Measurements from ENCODE around the gene TMED6.

GRCh38 chr16:69378036-69378435 lies 26.4 kb upstream of the TMED6 start:
- TF ChIP-seq EZH2 (IDR thresholded peaks at IDR 0.05; ENCODE audit: low read length, missing control alignments) (no peak), CTCF (conservative IDR thresholded peaks at IDR 0.05 in 1 of 2, IDR thresholded peaks at IDR 0.05 in 1 of 2; ENCODE audit: low read depth in 1 of 2, low read length in 2 of 2) (no peak)

All from fibroblast of lung (primary cell).